Measurements from ENCODE around the gene CNPY3.
"Not testable (repeated sequence)": the region's sequence is repeated elsewhere in the genome, so short reads cannot be mapped to it uniquely, and the experiment has no call there.

The CNPY3 gene

DNA sequence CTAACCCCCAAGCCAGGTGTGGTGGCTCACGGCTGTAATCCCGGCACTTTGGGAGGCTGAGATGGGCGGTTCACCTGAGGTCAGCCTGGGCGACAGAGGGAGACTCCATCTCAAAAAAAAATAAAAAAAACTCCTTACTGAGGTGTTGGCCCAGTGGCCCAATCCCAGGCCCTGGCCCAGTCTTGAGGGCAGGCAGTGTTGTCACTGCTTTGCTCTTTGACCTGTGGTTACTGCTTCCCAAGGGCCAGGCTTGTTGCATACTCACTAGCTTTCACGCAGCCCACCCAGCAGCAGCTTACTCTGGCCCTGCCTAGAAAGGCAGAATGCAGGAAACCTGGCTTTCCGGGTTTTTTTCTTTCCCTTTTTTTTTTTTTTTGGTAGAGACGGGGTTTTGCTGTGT is 13.2 kb downstream of the CNPY3 start:
- in situ Hi-C loops (cut with MboI; ENCODE audit: low pct_unique_long_range_greater_than_20kb, low sequenced_read_pairs), result no loop called here
- no peak for DNase-seq

- in situ Hi-C loops (cut with MboI; ENCODE audit: low pct_unique_long_range_greater_than_20kb, low sequenced_read_pairs), result no loop called here
- DNase-seq, result no peak
These were observed 18.7 kb downstream of the CNPY3 start for GRCh38 chr6:42947950-42948349.

DNA sequence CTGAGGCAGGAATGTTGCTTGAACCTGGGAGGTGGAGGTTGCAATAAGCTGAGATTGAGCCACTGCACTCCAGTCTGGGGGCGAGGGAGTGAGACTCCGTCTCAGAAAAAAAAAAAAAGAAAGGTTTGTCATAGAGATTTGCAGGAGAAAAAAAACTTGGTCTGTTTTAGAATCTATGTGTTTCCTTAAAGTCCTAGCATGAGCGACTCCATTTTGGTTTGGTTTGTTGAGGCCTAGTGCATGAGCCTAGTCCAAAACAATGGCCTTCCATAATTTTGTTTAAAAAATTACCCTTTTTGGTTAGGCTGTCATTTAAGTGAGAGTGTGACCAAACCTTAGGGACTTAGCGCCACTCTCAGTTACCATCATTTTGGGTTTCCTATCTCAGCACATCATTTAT is 23.1 kb downstream of the CNPY3 start:
- DNase-seq, result no peak
- in situ Hi-C loops (cut with MboI; ENCODE audit: low pct_unique_long_range_greater_than_20kb, low sequenced_read_pairs), result no loop called here

GRCh38 chr6:42954405-42954804 is 25.1 kb downstream of the CNPY3 start:
- in situ Hi-C loops (cut with MboI; ENCODE audit: low pct_unique_long_range_greater_than_20kb, low sequenced_read_pairs); DNase-seq: not testable (repeated sequence)

GRCh38 chr6:42958125-42958524 is 28.8 kb downstream of the CNPY3 start:
- in situ Hi-C loops (cut with MboI; ENCODE audit: low pct_unique_long_range_greater_than_20kb, low sequenced_read_pairs), result no loop called here

DNA sequence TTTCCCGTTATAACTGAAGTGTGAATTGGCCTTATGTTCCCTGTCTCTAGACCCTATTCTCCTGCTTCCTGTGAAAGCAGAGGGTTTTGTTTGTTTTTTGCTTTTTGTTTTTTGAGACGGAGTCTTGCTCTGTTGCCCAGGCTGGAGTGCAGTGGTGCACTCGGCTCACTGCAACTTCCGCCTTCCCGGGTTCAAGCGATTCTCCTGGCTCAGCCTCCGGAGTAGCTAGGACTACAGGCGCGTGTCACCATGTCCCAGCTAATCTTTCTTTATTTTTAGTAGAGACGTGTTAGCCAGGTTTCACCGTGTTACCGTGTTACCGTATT is 30.6 kb downstream of the CNPY3 start:
- in situ Hi-C loops (cut with MboI; ENCODE audit: low pct_unique_long_range_greater_than_20kb, low sequenced_read_pairs), result no loop called here
- DNase-seq, result no peak

More at GRCh38 chr6:42958125-42958524, 28.8 kb downstream of the CNPY3 start:
- no peak for DNase-seq

GRCh38 chr6:42960243-42961019 is 31.2 kb downstream of the CNPY3 start, which contains the start of gene GNMT:
TSS of gene GNMT (plus strand) at chr6:42960754. CDS start at chr6:42960768, 14 bp downstream.
- no peak for DNase-seq
- in situ Hi-C loops (cut with MboI; ENCODE audit: low pct_unique_long_range_greater_than_20kb, low sequenced_read_pairs), result no loop called here

DNA sequence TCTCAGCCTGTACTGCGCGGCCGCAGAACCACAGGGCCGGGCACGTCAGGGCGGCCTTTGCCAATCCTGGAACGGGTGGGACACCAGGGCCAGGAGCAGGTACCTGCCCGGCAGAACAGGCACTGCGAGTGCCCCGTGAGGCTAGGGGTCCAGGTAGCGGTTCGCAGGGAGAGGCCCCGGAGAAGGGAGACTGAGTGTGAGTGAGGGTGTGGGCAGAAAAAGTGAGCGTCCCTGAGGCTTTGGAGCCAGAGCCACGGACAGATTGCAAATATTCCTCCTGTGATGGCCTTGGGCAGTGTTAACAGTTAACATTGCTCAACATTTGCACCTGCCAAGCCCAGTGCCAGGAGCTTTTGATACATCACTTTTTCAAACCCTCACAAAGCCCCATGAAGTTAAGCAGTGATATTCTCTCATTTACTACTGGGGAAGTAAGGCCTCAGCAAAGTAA is 31.8 kb downstream of the CNPY3 start:
- in situ Hi-C loops (cut with MboI; ENCODE audit: low pct_unique_long_range_greater_than_20kb, low sequenced_read_pairs), result no loop called here
- no peak for DNase-seq

DNA sequence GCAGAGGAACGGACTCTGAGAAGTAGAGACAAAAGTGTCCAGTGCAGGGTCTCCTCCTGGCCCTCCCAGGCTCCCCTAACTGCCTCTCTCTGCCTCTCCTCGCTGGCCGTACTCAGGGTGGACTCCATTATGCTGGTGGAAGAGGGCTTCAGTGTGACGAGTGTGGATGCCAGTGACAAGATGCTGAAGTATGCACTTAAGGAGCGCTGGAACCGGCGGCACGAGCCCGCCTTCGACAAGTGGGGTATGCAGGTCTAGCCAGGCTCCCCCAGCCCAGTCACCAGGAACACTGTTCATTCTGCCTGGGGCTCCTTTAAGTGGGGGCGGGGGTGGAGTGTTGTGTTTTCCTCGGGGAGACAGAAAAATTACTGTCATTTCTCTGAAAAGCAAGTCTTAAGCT is 32.8 kb downstream of the CNPY3 start:
- DNase-seq, result no peak
- in situ Hi-C loops (cut with MboI; ENCODE audit: low pct_unique_long_range_greater_than_20kb, low sequenced_read_pairs), result no loop called here

DNA sequence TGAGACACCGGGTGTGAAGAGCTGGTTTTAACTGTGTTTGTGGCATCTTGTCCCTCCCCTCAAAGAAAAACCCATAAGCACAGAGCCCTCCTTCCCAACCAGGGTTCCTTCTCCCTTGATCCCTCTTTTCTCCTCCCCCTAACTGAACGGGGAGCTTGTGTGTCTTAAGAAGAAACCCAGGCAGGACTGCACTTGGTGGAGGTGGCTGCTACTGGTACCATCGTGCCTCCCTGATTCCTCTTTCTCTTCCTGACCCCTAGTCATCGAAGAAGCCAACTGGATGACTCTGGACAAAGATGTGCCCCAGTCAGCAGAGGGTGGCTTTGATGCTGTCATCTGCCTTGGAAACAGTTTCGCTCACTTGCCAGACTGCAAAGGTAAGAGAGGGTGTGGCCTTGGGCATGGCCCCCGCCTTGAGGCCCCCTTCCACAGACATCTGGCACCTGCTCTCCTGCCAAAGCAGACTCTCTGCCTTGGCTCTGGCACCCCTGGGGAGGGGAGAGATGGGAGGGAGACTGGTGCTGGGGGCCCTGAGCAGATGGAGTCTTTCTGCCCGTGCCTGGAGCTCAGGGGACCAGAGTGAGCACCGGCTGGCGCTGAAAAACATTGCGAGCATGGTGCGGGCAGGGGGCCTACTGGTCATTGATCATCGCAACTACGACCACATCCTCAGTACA is 33.4 kb downstream of the CNPY3 start:
- DNase-seq, result no peak

GRCh38 chr6:42963179-42963854 is 34.0 kb downstream of the CNPY3 start:
- no peak for DNase-seq
- in situ Hi-C loops (cut with MboI; ENCODE audit: low pct_unique_long_range_greater_than_20kb, low sequenced_read_pairs), result no loop called here

More for the DNA sequence above, 33.4 kb downstream of the CNPY3 start:
- in situ Hi-C loops (cut with MboI; ENCODE audit: low pct_unique_long_range_greater_than_20kb, low sequenced_read_pairs), result no loop called here

GRCh38 chr6:42963855-42964605 is 34.8 kb downstream of the CNPY3 start:
- DNase-seq, result peak; percentile 74
- in situ Hi-C loops (cut with MboI; ENCODE audit: low pct_unique_long_range_greater_than_20kb, low sequenced_read_pairs), result no loop called here

GRCh38 chr6:42966571-42966970 is 37.3 kb downstream of the CNPY3 start:
- in situ Hi-C loops (cut with MboI; ENCODE audit: low pct_unique_long_range_greater_than_20kb, low sequenced_read_pairs), result no loop called here
- DNase-seq, result no peak

DNA sequence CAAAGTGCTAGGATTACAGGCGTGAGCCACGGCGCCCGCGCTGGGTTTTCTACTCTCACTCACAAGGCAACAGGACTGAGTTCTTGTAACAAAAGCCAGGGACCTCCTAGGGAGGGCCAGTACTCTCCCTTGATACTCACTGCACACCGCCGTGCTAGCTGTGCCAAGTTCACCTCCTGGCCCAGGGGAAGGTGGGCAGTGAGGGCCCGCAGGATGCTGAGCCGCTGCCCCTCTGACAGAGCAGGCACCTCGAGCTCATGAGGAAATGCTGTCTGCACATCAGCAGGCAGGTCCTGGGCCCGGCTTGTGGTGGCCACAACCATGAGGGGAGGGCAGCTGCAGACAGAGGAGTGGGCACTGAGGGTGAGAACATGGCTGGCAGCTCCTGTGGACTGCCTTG is 37.9 kb downstream of the CNPY3 start:
- DNase-seq, result no peak
- in situ Hi-C loops (cut with MboI; ENCODE audit: low pct_unique_long_range_greater_than_20kb, low sequenced_read_pairs), result no loop called here

DNA sequence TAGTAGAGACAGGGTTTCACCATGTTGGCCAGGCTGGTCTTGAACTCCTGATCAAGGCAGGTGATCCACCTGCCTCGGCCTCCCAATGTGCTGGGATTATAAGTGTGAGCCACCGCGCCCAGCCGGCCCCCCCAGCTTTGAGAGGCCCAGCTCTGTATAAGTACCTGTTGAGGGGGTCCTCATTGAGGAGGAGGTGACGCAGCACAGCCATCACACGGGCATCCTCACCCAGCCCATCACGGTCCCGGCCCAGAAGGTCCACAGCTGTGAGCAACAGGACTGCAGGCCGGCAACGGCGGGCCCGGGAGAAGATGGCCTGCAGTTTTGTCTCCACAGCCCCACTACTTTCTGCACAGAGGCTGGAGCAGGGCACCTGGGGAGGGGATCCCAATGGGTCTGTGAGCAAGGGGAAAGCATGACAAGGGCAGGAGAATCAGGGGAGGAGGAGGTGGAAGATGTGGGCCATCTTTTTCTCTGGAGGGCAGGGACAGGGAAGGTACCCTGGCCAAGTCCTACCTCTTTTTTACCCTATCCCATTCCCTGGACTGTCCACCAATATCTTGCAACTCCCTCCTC is 38.9 kb downstream of the CNPY3 start:
- in situ Hi-C loops (cut with MboI; ENCODE audit: low pct_unique_long_range_greater_than_20kb, low sequenced_read_pairs), result no loop called here
- no peak for DNase-seq

DNA sequence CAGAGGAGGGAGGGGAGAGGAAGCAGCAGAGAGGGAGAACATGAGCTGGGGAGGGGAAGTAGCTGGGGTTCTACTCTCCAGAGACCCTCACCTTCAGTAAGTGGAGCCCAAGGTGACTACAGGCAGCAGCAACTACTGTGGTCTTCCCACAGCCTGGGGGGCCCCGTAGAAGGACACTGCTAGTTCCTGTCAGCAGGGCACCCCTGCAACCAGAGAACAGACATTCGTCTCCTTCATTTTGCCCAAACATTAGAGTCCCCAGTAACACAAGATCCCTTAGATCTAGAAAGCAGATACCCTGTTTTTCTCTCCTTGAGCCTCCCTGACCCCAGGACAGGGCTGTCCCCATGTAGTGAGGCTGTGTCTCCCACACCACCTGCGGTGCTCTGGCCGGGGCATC is 39.5 kb downstream of the CNPY3 start:
- in situ Hi-C loops (cut with MboI; ENCODE audit: low pct_unique_long_range_greater_than_20kb, low sequenced_read_pairs), result no loop called here
- no peak for DNase-seq

DNA sequence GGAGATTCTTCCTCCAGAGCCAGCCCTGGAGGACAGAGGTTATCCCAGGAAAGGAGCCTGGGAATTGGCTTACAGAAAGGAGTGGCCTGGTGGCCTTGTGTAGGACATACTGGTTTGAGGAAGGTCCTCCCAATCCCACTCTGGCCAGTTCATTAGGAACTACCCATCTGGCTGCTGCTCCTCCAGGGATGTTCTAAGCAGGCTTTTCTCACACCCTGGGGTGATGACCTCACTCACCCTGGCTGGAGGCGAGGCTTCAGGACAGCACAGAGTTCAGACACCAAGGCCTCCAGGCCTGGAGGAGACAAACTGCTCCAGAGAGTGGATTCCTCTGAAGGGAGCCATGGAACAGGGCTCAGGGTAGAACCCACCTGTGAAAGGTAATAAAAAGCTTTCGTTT is 40.2 kb downstream of the CNPY3 start:
- in situ Hi-C loops (cut with MboI; ENCODE audit: low pct_unique_long_range_greater_than_20kb, low sequenced_read_pairs), result no loop called here
- DNase-seq, result no peak

DNA sequence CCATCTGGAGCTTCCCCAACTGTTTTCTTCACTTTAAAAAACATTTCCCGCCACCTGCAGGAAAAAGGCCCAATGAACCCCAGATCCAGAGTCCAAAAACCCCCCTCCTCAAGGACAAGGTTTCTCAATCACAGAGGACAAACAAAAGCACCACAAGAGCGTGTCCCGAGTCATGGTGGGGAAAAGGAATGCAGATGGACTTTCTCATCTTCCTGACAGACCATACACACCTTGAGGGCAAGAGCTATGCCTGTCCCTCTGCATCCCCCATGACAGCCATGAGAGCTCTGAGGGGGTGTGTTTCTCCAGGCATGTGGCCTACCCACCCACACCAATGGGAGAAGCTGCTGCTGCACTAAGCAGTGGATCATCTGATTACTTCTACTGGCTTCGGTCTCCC is 40.7 kb downstream of the CNPY3 start:
- in situ Hi-C loops (cut with MboI; ENCODE audit: low pct_unique_long_range_greater_than_20kb, low sequenced_read_pairs), result no loop called here
- no peak for DNase-seq

Data from KBM-7 (cell line).